ENCODE data around the gene ELSPBP1.
"Not testable (repeated sequence)": the region's sequence is repeated elsewhere in the genome, so short reads cannot be mapped to it uniquely, and the experiment has no call there.

The ELSPBP1 gene

DNA sequence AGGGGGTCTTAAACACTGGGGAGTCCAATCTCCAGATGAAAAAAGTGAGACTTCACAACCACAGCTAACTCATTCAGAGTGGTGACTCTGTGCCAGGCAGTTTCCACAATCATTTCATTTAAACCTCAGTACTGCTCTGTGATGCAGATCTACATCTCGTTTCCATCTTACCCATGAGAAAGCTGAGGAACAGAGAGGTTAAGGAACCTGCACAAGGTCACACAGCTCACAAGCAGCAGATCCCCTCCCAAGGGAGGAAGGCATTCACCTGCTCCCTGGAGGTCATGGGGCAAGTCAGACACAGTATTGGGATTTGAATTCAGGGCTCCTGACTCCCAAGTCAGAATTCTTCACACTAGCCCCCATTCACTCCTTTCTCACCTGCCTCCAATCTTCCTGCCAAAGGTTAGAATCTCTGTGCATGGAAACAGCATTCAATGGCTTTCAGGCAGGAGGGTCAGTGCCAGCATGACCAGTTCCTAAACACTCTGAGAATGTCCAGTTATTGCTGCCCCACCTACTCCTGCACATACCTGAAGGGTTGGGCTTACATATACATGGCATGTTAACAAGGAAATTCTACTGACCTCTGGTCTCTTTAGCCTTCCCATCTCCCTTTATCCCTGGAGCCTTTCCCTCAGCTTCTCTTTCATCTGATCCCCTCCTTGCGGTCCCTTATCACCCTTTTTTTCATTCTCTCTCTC, 47.6 kb downstream of the ELSPBP1 start:
- no peak for DNase-seq (ENCODE audit: low read depth)

DNA sequence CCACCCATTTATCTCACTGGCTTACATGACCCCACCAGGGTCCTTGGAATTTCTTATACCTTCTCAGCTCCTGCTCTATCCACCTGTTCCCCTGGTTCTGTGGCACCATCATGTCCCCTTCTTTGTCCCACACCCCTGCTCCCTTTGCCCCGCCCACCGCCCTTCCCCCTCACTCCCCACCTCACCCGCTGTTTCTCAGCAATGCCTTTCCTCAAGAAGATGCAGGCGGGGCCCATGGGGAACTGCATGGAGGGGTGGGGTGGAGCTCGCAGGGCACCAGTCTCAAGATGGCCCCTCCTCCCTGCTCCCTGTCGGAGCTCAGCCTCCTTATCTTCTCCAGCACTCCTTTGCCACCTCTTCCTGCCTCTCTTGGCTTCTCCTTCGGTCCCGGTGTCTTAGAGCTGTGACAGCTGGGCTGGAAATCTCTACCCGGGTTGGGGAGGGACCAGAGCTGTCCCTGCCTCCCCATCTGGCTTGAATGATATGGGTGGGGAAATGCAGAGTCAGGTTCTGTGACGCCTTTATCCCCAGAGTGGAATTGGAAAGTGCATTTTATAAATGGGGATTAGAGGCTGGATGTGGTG, 49.3 kb downstream of the ELSPBP1 start, which contains the start of gene CABP5:
Gene CABP5, minus strand, starts transcription at position 405 of the 584 bp plus-strand sequence. Its CDS starts 157 bp downstream, at position 248.
- DNase-seq (ENCODE audit: low read depth): no peak

DNA sequence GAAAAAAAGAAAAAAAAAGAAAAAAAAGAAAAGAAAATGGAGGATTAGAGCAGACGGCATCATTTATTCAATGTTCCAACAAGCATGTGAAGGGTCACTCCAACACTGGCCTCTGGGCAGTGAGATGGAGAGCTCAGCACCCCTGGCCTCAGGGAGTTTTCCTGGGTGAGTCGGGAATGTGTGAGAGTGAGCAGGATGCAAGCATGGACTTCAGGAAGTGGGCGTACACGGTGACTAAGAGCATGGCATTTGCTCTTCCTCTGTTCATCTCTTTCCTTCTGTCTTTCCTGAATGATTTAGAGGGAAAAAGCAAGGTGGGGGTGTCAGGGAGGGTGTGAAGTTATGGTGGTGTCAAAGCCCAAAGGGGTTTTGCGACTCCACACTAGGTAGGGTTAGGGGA, 50.1 kb downstream of the ELSPBP1 start:
- no peak for DNase-seq (ENCODE audit: low read depth)

- no peak for DNase-seq (ENCODE audit: low read depth)
Measured at GRCh38 chr19:48051335-48052033, 57.1 kb downstream of the ELSPBP1 start.

DNA sequence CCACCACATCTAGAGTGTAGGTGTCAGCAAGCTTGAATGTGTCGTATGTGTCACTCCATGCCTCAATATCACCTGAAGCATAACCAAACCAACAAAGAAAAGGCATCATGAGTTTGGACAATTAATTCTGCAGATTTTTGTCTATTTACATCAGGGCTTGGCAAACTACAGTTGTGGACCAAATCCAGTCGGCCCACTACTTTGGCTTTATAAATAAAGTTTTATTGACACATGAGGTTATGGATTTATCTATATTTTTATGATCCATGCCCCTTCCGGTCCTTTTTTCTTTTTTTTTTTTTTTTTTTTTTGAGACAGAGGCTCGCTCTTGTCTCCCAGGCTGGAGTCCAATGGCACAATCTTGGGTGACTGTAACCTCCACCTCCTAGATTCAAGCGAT, 58.6 kb downstream of the ELSPBP1 start:
- no peak for DNase-seq (ENCODE audit: low read depth)

DNA sequence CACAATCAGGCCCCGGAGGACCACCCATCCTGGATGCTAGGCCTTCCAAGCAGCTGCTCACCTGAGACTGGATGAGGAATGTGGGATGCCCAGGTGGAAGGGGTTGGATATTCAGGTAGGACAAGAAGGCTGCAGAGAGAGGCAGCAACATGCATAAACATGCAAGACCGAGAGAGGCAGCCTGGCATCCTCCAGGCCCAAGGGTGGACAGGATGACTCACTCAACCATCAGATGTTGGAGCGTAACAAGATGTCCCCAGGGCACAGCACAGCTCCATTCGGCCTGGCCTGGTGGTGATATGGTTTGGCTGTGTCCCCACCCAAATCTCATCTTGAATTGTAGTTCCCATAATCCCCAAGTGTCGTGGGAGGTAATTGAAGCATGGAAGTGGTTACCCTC, 59.4 kb downstream of the ELSPBP1 start:
- DNase-seq (ENCODE audit: low read depth): no peak

- DNase-seq (ENCODE audit: low read depth): no peak
Measured at GRCh38 chr19:48059331-48059730, 64.9 kb downstream of the ELSPBP1 start.

GRCh38 chr19:48060381-48060780, 65.9 kb downstream of the ELSPBP1 start:
- no peak for DNase-seq (ENCODE audit: low read depth)

GRCh38 chr19:48061401-48062344, 67.2 kb downstream of the ELSPBP1 start:
- no peak for DNase-seq (ENCODE audit: low read depth)

DNA sequence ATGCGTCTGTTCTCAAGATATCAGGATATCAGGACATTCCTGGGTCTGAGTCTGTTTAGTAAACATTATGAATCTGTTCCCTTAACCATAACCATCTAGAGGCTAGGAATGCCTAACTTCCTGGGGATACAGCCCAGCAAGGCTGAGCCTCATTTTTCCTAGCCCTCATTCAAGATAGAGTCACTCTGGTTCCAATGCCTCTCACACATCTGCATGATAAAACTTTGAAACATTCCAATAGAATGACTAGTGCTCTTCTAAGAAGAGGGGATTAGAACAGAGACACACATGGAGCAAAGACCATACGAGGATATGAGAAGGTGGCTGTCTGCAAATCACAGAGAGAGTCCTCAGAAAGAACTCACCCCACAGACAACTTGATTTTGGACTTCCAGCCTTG, 70.1 kb downstream of the ELSPBP1 start:
- DNase-seq (ENCODE audit: low read depth): no peak

DNA sequence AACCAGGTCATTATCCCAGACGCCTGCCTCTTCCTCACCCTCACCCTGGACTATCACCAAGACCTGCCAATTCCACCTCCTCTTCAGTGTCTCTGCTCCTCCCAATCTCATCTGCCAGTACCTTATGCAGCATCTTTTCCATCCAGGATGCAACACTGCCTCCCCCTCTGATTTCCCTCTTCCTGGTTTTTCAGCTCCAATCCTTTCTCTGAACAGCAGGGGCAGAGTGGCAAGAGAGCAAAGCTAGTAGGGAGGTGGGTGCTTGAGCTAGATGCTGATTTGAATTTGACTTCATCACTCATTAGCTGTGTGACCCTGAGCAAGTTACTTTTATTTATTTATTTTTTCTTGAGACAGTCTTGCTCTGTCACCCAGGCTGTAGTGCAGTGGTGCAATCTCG, 75.0 kb downstream of the ELSPBP1 start:
- DNase-seq (ENCODE audit: low read depth): no peak

DNA sequence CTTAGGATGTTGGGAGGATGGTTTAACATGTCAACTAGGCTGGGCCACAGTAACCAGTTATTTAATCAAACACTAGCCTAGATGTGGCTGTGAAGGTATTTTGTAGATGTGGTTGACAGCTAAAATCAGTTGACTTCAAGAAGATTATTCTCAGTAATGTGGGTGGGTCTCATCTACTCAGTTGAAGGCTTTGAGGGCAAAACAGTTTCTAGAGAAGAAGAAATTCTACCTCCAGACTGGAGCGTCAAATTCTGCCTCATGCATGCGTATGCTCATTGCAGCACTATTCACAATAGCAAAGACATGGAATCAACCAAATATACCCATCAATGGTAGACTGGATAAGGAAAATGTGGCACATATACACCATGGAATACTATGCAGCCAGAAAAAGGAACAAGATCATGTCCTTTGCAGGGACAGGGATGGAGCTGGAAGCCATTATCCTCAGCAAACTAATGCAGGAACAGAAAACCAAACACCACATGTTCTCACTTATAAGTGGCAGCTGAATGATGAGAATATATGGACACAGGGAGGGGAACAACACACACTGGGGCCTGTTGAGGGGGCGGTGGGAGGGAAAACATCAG, 75.8 kb downstream of the ELSPBP1 start:
- not testable (repeated sequence) for DNase-seq (ENCODE audit: low read depth)
